ENCODE measurements around the gene TMEM45B.
"Not testable (repeated sequence)": the region's sequence is repeated elsewhere in the genome, so short reads cannot be mapped to it uniquely, and the experiment has no call there.

The TMEM45B gene

GRCh38 chr11:129836423-129836891, 20.8 kb downstream of the TMEM45B start:
- H3K27ac ChIP-seq; in situ Hi-C loops (cut with HindIII; ENCODE audit: low pct_ligation_motif_present, low sequenced_read_pairs); H3K4me3 ChIP-seq (ENCODE audit: low read depth, low read length); H3K27me3 ChIP-seq (replicated peaks); H3K36me3 ChIP-seq (replicated peaks): not testable (repeated sequence)
- peak; percentile 22 for DNase-seq

- DNase-seq = no peak
- no peaks in the 10 kb centered on the region for H3K36me3 ChIP-seq (replicated peaks)
- no peak overlapping the region for H3K27ac ChIP-seq
- no peak overlapping the region for H3K4me3 ChIP-seq (ENCODE audit: low read depth, low read length)
- no peaks in the 10 kb centered on the region for H3K27me3 ChIP-seq (replicated peaks)
- in situ Hi-C loops (cut with HindIII; ENCODE audit: low pct_ligation_motif_present, low sequenced_read_pairs) = no loop called here
- no peak for TF ChIP-seq CTCF (IDR thresholded peaks at IDR 0.05; ENCODE audit: low read depth, low read length, missing control alignments)
Observed at GRCh38 chr11:129836979-129837378, 21.3 kb downstream of the TMEM45B start.

DNA sequence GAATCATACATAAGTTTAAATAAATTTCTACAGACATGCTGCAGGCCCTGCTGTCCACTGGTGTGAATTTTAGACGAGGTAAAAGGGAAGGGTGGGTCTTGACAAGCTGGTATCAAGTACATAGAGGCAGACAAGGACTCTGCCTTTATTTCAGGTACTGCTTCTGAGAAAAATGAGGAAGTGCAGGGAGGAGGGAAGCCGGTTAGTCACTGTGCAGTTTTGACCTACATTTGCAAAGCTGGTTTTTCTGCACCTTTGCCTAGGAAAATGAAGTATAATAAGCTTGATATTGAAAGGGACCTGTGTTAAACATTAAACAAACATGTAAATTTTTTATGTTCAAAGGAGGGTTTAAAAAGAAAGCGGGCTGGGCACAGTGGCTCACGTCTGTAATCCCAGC, 24.6 kb downstream of the TMEM45B start:
- Histone ChIP-seq H3K27ac (no peak overlapping the region), H3K27me3 (replicated peaks) (no peaks in the 10 kb centered on the region), H3K36me3 (replicated peaks) (no peaks in the 10 kb centered on the region), H3K4me3 (ENCODE audit: low read depth, low read length) (no peak overlapping the region)
- DNase-seq = no peak
- in situ Hi-C loops (cut with HindIII; ENCODE audit: low pct_ligation_motif_present, low sequenced_read_pairs) = no loop called here
- TF ChIP-seq CTCF (IDR thresholded peaks at IDR 0.05; ENCODE audit: low read depth, low read length, missing control alignments) = no peak

GRCh38 chr11:129842138-129842537, 26.5 kb downstream of the TMEM45B start:
- no peak for TF ChIP-seq CTCF (IDR thresholded peaks at IDR 0.05; ENCODE audit: low read depth, low read length, missing control alignments)
- Histone ChIP-seq H3K36me3 (replicated peaks) (no peaks in the 10 kb centered on the region), H3K27me3 (replicated peaks) (no peaks in the 10 kb centered on the region), H3K27ac (no peak overlapping the region), H3K4me3 (ENCODE audit: low read depth, low read length) (no peak overlapping the region)
- DNase-seq = no peak
- in situ Hi-C loops (cut with HindIII; ENCODE audit: low pct_ligation_motif_present, low sequenced_read_pairs) = no loop called here

- H3K4me3 ChIP-seq (ENCODE audit: low read depth, low read length) = no peak overlapping the region
- no peak for TF ChIP-seq CTCF (IDR thresholded peaks at IDR 0.05; ENCODE audit: low read depth, low read length, missing control alignments)
- no peaks in the 10 kb centered on the region for H3K36me3 ChIP-seq (replicated peaks)
- no peak overlapping the region for H3K27ac ChIP-seq
- H3K27me3 ChIP-seq (replicated peaks) = no peaks in the 10 kb centered on the region
- peak; percentile 95 for DNase-seq
- in situ Hi-C loops (cut with HindIII; ENCODE audit: low pct_ligation_motif_present, low sequenced_read_pairs) = no loop called here
Observed at GRCh38 chr11:129846508-129847335, 31.1 kb downstream of the TMEM45B start.

GRCh38 chr11:129847361-129847760, 31.7 kb downstream of the TMEM45B start:
- H3K27ac ChIP-seq; H3K4me3 ChIP-seq (ENCODE audit: low read depth, low read length); in situ Hi-C loops (cut with HindIII; ENCODE audit: low pct_ligation_motif_present, low sequenced_read_pairs): not testable (repeated sequence)

More at GRCh38 chr11:129847361-129847760, 31.7 kb downstream of the TMEM45B start:
- H3K27me3 ChIP-seq (replicated peaks); DNase-seq; H3K36me3 ChIP-seq (replicated peaks): not testable (repeated sequence)

Data from brain microvascular endothelial cell (primary cell).